Fibroblast of the conjunctiva (primary cell): ENCODE data around the gene SRSF3.

Experiments
- DNase-seq: peaks from one replicate; pipeline ENCODE4 v3.0.0-alpha.2; 2010; ENCODE audit warnings: low read depth

The SRSF3 gene

GRCh38 chr6:36623547-36624459 is 29.6 kb downstream of the SRSF3 start:
- DNase-seq: peak; percentile 66

GRCh38 chr6:36624461-36625157 is 30.4 kb downstream of the SRSF3 start:
- no peak for DNase-seq

GRCh38 chr6:36625158-36625919 is 31.2 kb downstream of the SRSF3 start:
- no peak for DNase-seq

GRCh38 chr6:36626636-36627035 is 32.5 kb downstream of the SRSF3 start:
- DNase-seq: no peak

GRCh38 chr6:36627141-36627540 is 33.0 kb downstream of the SRSF3 start:
- DNase-seq: no peak

- DNase-seq: peak; percentile 63
Measured at GRCh38 chr6:36627801-36628246, 33.7 kb downstream of the SRSF3 start.

- DNase-seq: no peak
Measured at GRCh38 chr6:36629784-36630183, 35.6 kb downstream of the SRSF3 start.

- DNase-seq: no peak
Measured at GRCh38 chr6:36631326-36632011, 37.3 kb downstream of the SRSF3 start.

- no peak for DNase-seq
Measured at GRCh38 chr6:36633370-36633769, 39.2 kb downstream of the SRSF3 start.

GRCh38 chr6:36633915-36634314 is 39.8 kb downstream of the SRSF3 start:
- peak; percentile 51 for DNase-seq

GRCh38 chr6:36634317-36635108 is 40.4 kb downstream of the SRSF3 start:
- DNase-seq: no peak

GRCh38 chr6:36636283-36636682 is 42.1 kb downstream of the SRSF3 start:
- no peak for DNase-seq

- DNase-seq: no peak
Measured at GRCh38 chr6:36636687-36637418, 42.7 kb downstream of the SRSF3 start.

GRCh38 chr6:36638579-36638978 is 44.4 kb downstream of the SRSF3 start:
- DNase-seq: no peak

GRCh38 chr6:36639171-36639808 is 45.1 kb downstream of the SRSF3 start:
- DNase-seq: no peak

GRCh38 chr6:36641543-36641942 is 47.4 kb downstream of the SRSF3 start:
- no peak for DNase-seq

- DNase-seq: no peak
Measured at GRCh38 chr6:36642913-36643817, 49.0 kb downstream of the SRSF3 start.

- no peak for DNase-seq
Measured at GRCh38 chr6:36643977-36644376, 49.8 kb downstream of the SRSF3 start.

GRCh38 chr6:36649086-36649485 is 54.9 kb downstream of the SRSF3 start:
- no peak for DNase-seq
